Activated gamma-delta T cell (primary cell): Measurements from ENCODE around the gene SLC9B2.

Experiments
- DNase-seq: peaks from one replicate; lab custom pipeline; 2025; lab: John Stamatoyannopoulos, UW
- total RNA-seq, 2 donors: gene quantifications; one replicate each; lab custom pipeline; 2026; lab: John Stamatoyannopoulos, UW

Gene SLC9B2
- total RNA-seq, result 20.8 to 23.0 reads per million in 2 donors

DNA sequence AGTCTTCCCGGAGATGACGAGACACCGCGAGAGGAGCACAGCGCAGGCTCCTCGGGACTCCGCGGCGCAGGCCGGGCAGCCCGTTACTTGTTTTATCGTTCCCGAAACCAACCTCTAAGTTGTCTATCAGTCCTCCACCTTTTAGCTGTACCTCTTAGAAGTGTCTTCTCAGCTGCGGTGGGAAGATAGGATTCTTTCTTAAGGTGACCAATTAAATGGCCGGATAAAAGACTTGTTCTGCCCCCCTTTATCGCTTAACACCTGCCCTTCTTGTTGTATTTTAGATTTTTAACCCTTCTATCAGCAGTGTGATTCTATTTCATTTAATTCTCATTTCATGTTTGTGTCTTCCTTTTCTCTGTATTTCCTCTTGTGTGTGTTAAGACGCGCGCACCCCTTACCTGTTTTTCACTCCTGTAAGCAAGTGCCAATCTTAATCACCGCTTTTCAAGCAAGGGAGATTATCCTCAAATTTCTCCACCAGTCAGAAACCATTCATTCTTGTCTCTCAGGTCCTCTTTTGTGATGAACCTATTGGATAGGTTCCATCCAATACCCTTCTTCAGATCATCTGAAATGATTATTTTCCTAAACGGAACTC is at the start of gene SLC9B2:
Gene SLC9B2 (minus strand): TSS at position 15 of the 601 bp plus-strand sequence. CDS start 9,211 bp downstream, outside the sequence.
- DNase-seq, result no peak

DNA sequence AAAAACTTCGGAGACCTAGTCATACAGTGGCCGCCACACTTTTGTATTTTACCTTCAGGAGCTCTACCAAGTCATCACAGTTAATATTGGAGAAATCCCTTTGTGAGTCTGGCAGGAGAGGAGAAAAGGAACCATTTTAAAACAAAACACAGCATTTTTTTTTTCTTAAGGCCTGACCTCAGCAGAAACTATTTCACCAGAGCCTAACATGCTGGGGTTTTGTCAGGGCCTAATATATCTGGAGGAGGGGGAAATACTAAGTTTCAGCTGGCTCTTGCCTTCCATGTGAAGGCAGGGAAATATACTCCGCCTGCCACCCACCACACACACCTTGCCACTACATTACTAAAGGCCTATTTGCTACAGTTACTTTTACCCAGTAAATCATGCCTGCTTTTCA is 49.6 kb upstream of the SLC9B2 start:
- no peak for DNase-seq

DNA sequence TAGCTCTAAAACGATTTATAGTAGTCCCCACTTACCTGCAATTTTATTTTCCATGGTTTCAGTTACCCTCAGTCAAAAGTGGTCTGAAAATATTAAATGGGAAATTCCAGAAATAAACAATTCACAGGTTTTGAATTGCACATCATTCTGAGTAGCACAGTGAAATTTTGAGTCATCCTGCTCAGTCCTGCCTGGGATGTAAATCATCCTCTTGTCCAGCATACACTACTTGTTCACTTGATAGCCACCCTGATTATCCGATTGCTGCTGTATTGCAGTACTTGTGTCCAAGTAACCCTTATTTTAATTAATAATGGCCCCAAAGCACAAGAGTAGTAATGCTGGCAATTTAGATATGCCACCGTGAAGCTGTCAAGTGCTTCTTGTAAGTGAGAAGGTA is 46.6 kb upstream of the SLC9B2 start:
- no peak for DNase-seq

- DNase-seq, result no peak
These were observed 41.6 kb upstream of the SLC9B2 start for GRCh38 chr4:103118166-103118565.

- DNase-seq, result no peak
These were observed 35.0 kb upstream of the SLC9B2 start for GRCh38 chr4:103111598-103111997.

- no peak for DNase-seq
These were observed 32.0 kb upstream of the SLC9B2 start for GRCh38 chr4:103108542-103108941.

GRCh38 chr4:103105558-103106356 is 29.2 kb upstream of the SLC9B2 start:
- DNase-seq, result no peak

DNA sequence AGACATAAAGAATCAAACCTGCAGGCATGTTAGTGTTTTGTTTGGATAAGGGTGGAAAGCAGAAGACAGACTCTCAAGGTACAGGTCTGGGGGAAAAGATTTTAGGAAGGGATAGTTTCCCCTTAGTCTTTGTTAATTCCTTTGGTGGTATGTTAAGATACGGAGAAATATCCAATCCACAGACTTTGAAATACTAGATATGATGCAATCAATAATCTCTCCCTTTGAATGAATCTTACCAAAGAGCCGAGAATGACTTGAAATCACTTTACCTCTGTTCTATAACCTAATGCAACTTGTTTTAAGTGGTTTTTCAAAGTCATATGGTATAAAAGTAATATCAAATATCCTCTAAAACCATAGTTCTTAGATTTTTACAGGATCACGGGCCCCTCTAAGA is 28.3 kb upstream of the SLC9B2 start:
- no peak for DNase-seq

GRCh38 chr4:103100691-103101090 is 24.1 kb upstream of the SLC9B2 start:
- DNase-seq, result no peak

DNA sequence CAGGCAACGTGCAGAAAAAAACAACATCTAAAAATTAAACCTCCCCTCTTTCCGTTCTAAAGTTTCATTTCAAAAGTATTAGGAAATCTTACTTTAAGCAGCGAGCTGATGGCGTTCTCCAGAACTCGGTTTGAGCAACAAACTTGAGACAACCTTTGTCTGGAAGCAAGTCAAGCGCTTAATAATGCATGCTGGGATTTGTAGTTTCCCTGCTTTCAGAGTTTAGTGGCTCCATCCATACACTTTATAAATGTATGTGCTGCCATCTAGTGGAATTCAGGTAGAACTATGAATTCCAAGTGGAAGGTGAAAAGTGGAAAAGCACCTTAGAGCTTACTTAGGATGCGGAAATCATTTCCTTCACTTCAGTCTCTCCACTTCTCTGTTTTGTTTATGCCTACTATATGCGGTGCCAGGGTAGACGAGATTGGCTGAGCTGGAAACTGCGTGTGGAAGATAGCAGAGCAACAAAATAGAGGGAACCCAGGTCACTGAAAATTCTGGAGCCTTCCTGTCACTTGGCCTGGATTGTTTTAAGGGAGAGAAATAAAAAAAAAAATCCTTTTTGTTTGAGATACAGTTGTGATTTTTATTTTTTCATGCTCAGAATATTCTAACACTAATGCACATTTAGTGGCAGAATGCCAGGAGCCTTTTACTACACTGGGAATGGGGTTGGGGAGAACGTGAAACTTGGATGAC is 23.3 kb upstream of the SLC9B2 start, which contains the start of gene BDH2:
Gene BDH2 (minus strand): TSS at position 144 of the 702 bp plus-strand sequence. CDS start 3,580 bp downstream, outside the sequence.
- DNase-seq, result no peak

DNA sequence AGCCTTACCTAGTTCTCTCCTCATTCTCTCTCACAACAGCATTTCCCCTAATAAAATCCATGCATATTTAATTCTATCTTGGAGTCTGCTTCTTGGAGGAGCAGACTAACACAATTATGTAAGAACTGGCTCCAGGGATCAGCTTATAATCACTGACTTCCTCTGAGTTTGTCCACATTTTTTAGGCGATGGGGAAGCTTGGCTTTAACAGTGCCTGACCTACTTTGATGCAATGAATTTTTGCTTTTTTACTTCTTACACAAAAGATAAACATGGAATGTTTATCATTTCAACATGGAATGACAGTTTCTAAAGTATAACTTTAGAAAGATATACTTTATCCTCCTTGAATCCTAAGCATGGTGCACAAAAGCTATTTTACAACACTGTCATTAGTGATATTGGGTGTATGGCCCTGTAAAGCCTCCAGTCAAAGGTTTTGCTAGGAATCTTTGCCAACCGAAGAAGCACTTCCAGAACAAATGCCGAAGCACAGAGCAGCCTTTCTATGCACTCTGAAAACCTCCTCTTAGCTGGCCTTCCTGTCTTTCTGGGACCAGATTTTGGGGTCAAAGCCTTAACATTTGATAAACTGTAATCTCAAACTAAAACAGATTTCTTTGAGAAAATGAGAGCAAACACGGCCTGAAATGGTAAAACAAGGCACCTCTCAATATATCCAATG is 22.3 kb upstream of the SLC9B2 start:
- DNase-seq, result no peak

DNA sequence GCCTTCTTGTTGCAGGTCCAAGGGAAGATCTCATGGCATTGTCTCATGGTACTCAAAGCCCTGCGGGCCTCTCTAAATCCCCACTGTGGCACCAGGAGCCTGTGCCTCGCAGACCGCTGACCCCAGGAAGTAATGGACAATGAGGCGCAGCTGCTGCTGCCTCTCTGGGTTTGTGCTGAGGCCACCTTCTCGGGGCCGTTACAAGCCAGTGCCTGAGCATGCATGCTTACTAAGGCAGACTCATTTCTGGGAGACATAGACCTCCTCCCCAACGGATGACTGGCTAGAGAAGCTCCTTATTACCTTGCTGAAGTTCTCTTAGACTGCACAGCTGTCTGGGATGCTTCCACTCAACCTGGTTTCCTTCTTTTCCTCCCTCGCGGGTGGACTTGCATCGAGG is 21.8 kb upstream of the SLC9B2 start:
- no peak for DNase-seq

DNA sequence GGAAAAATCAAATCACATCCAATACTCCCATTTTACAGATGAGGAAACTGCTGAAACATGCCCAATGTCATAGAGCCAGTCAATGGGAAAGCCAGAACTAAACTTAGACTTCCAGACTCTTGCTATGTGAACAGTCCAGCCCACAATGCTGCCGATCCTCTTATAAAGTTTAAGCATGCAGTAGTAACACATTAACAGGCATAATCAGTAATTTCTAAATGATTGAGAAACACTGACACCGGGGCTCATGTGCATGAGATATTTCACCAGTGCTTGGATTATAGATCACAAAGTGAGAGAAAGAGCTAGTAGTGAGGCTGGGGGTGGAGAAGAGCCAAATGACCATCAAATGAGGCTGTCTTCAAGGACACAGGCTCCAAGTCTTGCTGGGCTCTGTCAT is 20.6 kb upstream of the SLC9B2 start:
- DNase-seq, result no peak

- no peak for DNase-seq
These were observed 18.5 kb upstream of the SLC9B2 start for GRCh38 chr4:103095080-103095479.

GRCh38 chr4:103092245-103092644 is 15.7 kb upstream of the SLC9B2 start:
- DNase-seq, result no peak

DNA sequence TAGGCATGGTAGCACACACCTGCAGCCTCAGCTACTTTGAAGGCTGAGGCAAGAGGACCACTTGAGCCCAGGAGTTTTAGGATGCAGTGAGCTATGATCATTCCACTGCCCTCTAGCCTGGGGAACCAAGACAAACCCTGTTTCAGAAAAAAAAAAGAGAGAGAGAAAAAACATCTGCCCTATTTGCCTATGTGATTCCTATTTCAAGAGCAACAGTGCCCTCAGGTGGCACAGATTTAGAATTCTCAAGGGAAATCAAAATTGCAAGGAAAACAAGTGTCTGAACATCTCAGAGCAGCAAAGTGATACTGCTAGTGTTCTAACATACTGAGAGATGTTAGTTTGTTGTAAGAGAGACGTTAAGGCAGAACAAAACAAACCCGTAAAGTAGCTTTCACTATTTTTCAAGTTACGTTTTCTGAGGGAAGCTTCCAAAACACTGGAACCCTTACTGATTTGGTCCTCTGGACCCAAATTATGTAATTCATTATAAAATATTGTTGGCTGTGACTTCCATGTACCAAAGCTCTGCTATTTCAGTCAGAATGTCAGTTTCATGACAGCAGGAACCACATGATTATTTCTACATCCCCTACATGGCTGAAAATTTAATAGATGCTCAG is 15.2 kb upstream of the SLC9B2 start:
- no peak for DNase-seq

- DNase-seq, result no peak
These were observed 12.9 kb upstream of the SLC9B2 start for GRCh38 chr4:103089481-103089880.

- DNase-seq, result no peak
These were observed 10.0 kb upstream of the SLC9B2 start for GRCh38 chr4:103086551-103086950.

- DNase-seq, result no peak
These were observed 9.1 kb upstream of the SLC9B2 start for GRCh38 chr4:103085555-103086196.

DNA sequence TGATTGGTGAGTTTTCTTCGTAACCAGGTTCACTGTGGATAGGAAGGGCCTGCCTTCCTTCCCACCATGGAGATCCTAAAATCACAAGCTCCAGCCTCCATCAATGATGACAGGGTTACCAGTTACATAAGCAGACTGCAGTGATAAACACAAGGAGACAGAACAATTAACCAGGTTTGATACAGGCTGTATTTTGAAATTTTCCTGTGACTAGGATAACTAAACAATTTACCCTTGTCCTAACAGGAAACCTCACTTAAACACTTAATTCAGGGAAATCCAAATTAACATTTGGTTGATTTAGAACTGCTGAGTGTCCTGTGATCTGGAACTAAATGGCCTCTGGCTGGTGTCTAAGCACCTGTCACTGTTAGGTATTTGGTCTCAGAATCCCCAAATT is 3.1 kb upstream of the SLC9B2 start:
- DNase-seq, result no peak
